NCI-H1417 treated with DMSO at 0.1 percent for 48 hours (cell line): Measurements from ENCODE around the gene PAK5.

Experiments used
- DNase-seq: peaks from one replicate; lab custom pipeline; 2025; lab: John Stamatoyannopoulos, UW

Gene PAK5

GRCh38 chr20:9838378-9839295 lies at the start of gene PAK5:
TSS of gene PAK5 (minus strand) at chr20:9839076. CDS start at chr20:9644328, 194,748 bp downstream.
- peak; percentile 84 for DNase-seq

GRCh38 chr20:9887706-9888105 lies 48.8 kb upstream of the PAK5 start:
- no peak for DNase-seq

- DNase-seq, result no peak
These were observed 47.4 kb upstream of the PAK5 start for GRCh38 chr20:9886227-9886626.

GRCh38 chr20:9884666-9885065 lies 45.8 kb upstream of the PAK5 start:
- DNase-seq, result no peak

GRCh38 chr20:9884061-9884460 lies 45.2 kb upstream of the PAK5 start:
- peak; percentile 21 for DNase-seq

- no peak for DNase-seq
These were observed 39.1 kb upstream of the PAK5 start for GRCh38 chr20:9877932-9878495.

- no peak for DNase-seq
These were observed 28.5 kb upstream of the PAK5 start for GRCh38 chr20:9867196-9867980.

GRCh38 chr20:9852566-9852965 lies 13.7 kb upstream of the PAK5 start:
- DNase-seq, result no peak

- no peak for DNase-seq
These were observed 750 bp upstream of the PAK5 start for GRCh38 chr20:9839626-9840025.

- DNase-seq, result peak; percentile 62
These were observed 870 bp downstream of the PAK5 start for GRCh38 chr20:9838035-9838377.

GRCh38 chr20:9837634-9838033 lies 1.2 kb downstream of the PAK5 start:
- no peak for DNase-seq

GRCh38 chr20:9835302-9835701 lies 3.6 kb downstream of the PAK5 start:
- no peak for DNase-seq

- DNase-seq, result no peak
These were observed 7.8 kb downstream of the PAK5 start for GRCh38 chr20:9831032-9831431.

GRCh38 chr20:9829835-9830234 lies 9.0 kb downstream of the PAK5 start:
- no peak for DNase-seq

- no peak for DNase-seq
These were observed 21.2 kb downstream of the PAK5 start for GRCh38 chr20:9817654-9818053.

GRCh38 chr20:9815632-9816031 lies 23.2 kb downstream of the PAK5 start:
- DNase-seq, result no peak

GRCh38 chr20:9810738-9811137 lies 28.1 kb downstream of the PAK5 start:
- DNase-seq, result no peak

- DNase-seq, result no peak
These were observed 29.6 kb downstream of the PAK5 start for GRCh38 chr20:9809271-9809670.

GRCh38 chr20:9808166-9808565 lies 30.7 kb downstream of the PAK5 start:
- no peak for DNase-seq

- DNase-seq, result no peak
These were observed 31.7 kb downstream of the PAK5 start for GRCh38 chr20:9807136-9807535.

GRCh38 chr20:9800421-9800820 lies 38.5 kb downstream of the PAK5 start:
- no peak for DNase-seq

GRCh38 chr20:9794831-9795230 lies 44.0 kb downstream of the PAK5 start:
- DNase-seq, result no peak

GRCh38 chr20:9792674-9793073 lies 46.2 kb downstream of the PAK5 start:
- no peak for DNase-seq
